Left ventricle myocardium inferior (tissue), 1 donor: Measurements from ENCODE around the gene SQSTM1. TPM values are rescaled to one million over a fixed set of nuclear protein-coding genes. Genes with fewer than 3 reads are reported as not detected.
A peak's percentile ranks its signal among the peaks of the same experiment; 100 is the strongest.

ENCODE experiments used
- DNase-seq: peaks from one replicate; pipeline ENCODE4 v3.0.0-alpha.2; 2020
- H3K27ac ChIP-seq: fragments of 200-600 bp; replicated peaks from 2 replicates; pipeline ENCODE4 v1.8.0; 2021
- H3K27me3 ChIP-seq: fragments of 200-600 bp; 2 replicates; pipeline ENCODE4 v1.8.0; 2021; ENCODE audit warnings: low read depth
- H3K36me3 ChIP-seq: fragments of 200-600 bp; 2 replicates; pipeline ENCODE4 v1.8.0; 2021
- H3K4me1 ChIP-seq: fragments of 200-600 bp; 2 replicates; pipeline ENCODE4 v1.8.0; 2021
- H3K4me3 ChIP-seq: fragments of 200-600 bp; 2 replicates; pipeline ENCODE4 v1.8.0; 2021; ENCODE audit warnings: mild to moderate bottlenecking, moderate library complexity
- H3K9me3 ChIP-seq: fragments of 200-600 bp; replicated peaks from 2 replicates; pipeline ENCODE4 v1.8.0; 2021
- CTCF ChIP-seq: fragments of 200-600 bp; IDR thresholded peaks from 2 replicates; pipeline ENCODE4 v1.8.0; 2021; ENCODE audit warnings: antibody characterized with exemption, mild to moderate bottlenecking, borderline replicate concordance
- intact Hi-C: fragments of 100-400 bp; cut with micrococcal nuclease; formaldehyde crosslinking; loops from one replicate; pipeline ENCODE4 v1.11.0; 2022
- total RNA-seq: library from RNA; stranded (reverse); fragmentation: NEBNext Ultra II Directional; extraction: Animal tissue kit (Norgen Biotek cat#: 25700); gene quantifications from one replicate; pipeline ENCODE4 v1.2.1, GENCODE V29; 2021
- donor health status: DM: no; HTN: yes; CAD: no; lungs with severe emphysema.

Gene SQSTM1
- total RNA-seq, 1 donor from 2014 or later: 438 TPM

- no peak for DNase-seq
These were observed 25.4 kb upstream of the SQSTM1 start for GRCh38 chr5:179795049-179795862.

GRCh38 chr5:179795863-179796833 is 24.6 kb upstream of the SQSTM1 start:
- Histone ChIP-seq H3K4me1 (peaks cover 65% of the 10 kb centered on the region), H3K27ac (peak overlapping the region; percentile 88), H3K27me3 (no peaks in the 10 kb centered on the region), H3K4me3 (peak overlapping the region; percentile 80), H3K9me3 (no peaks in the 10 kb centered on the region), H3K36me3 (peaks cover 38% of the 10 kb centered on the region)
- intact Hi-C loops: loop anchor here (5.0 kb wide), 1 partner anchor 34 kb away; no protein-coding TSS in a partner anchor
- TF ChIP-seq CTCF: peak; percentile 93
- peak; percentile 85 for DNase-seq

More at GRCh38 chr5:179795049-179795862, 25.4 kb upstream of the SQSTM1 start:
- peak overlapping the region; percentile 88 for H3K27ac ChIP-seq
- H3K4me3 ChIP-seq: peak overlapping the region; percentile 80
- intact Hi-C loops: loop anchor here (5.0 kb wide), 1 partner anchor 33 kb away; no protein-coding TSS in a partner anchor
- peaks cover 31% of the 10 kb centered on the region for H3K36me3 ChIP-seq
- no peak for TF ChIP-seq CTCF
- H3K4me1 ChIP-seq: peaks cover 63% of the 10 kb centered on the region
- no peaks in the 10 kb centered on the region for H3K9me3 ChIP-seq
- no peaks in the 10 kb centered on the region for H3K27me3 ChIP-seq

- Histone ChIP-seq H3K27ac (peak overlapping the region; percentile 88), H3K4me3 (peak overlapping the region; percentile 80), H3K4me1 (peaks cover 67% of the 10 kb centered on the region), H3K9me3 (no peaks in the 10 kb centered on the region), H3K36me3 (peaks cover 41% of the 10 kb centered on the region), H3K27me3 (no peaks in the 10 kb centered on the region)
- no peak for DNase-seq
- intact Hi-C loops: loop anchor here (5.0 kb wide), 1 partner anchor 35 kb away; no protein-coding TSS in a partner anchor
- no peak for TF ChIP-seq CTCF
These were observed 23.7 kb upstream of the SQSTM1 start for GRCh38 chr5:179796877-179797608.

- DNase-seq: no peak
- H3K4me3 ChIP-seq: no peak overlapping the region
- intact Hi-C loops: loop anchor here (5.0 kb wide), 1 partner anchor 35 kb away; no protein-coding TSS in a partner anchor
- H3K36me3 ChIP-seq: peaks cover 41% of the 10 kb centered on the region
- peaks cover 67% of the 10 kb centered on the region for H3K4me1 ChIP-seq
- TF ChIP-seq CTCF: no peak
- no peaks in the 10 kb centered on the region for H3K9me3 ChIP-seq
- H3K27ac ChIP-seq: no peak overlapping the region
- no peaks in the 10 kb centered on the region for H3K27me3 ChIP-seq
These were observed 23.0 kb upstream of the SQSTM1 start for GRCh38 chr5:179797741-179798140.
